ENCODE results near the gene EXD2. TPM values are rescaled to one million over a fixed set of nuclear protein-coding genes. Genes with fewer than 3 reads are reported as not detected.

EXD2 gene
- total RNA-seq, 1 experiment from 2014 or later: 26.2 TPM

DNA sequence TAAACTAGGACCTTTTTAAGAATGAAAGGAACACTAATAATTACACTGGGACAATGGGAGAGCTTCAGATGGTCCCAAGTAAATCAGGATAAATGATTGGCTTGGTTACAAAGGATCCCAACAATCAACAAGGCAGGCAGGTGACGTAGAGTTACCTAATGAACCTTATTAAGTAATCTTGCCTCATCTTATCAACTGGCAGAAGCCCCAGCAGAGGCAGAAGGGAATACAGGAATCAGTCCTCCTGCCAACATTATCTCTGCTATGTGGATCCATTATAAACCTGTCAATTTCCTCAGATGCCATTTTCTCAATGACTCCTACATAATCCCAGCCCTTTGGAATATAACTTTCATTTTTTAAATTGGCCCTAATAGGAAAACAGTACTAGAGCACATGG is 49.7 kb upstream of the EXD2 start:
- Mint-ChIP-seq H3K36me3 (no peaks in the 10 kb centered on the region), H3K9me3 (no peaks in the 10 kb centered on the region), H3K4me1 (peaks cover 23% of the 10 kb centered on the region), H3K27ac (no peak overlapping the region), H3K4me3 (no peak overlapping the region), H3K27me3 (ENCODE audit: low read depth) (no peaks in the 10 kb centered on the region)
- CTCF ChIA-PET: interaction anchor here (1.2 kb wide), 1 partner anchor 12 kb away, joined by 6 read pairs; no protein-coding TSS in a partner anchor
- DNase-seq (ENCODE audit: low spot score) (no peak), ATAC-seq (no peak)
- POLR2A ChIA-PET: no interaction called here
- TF ChIP-seq KAT7 (CRISPR knock-in tag; IDR thresholded peaks at IDR 0.05; ENCODE audit: borderline replicate concordance): no peak
- no peak for TF ChIP-seq FOXP1 (CRISPR knock-in tag; IDR thresholded peaks at IDR 0.05; ENCODE audit: borderline replicate concordance)
- no peak for TF ChIP-seq CREB1 (CRISPR knock-in tag; IDR thresholded peaks at IDR 0.05)
- no peak for TF ChIP-seq GRHL2 (CRISPR knock-in tag; IDR thresholded peaks at IDR 0.05; ENCODE audit: insufficient replicate concordance, severe bottlenecking)
- no peak for TF ChIP-seq PREB (CRISPR knock-in tag; IDR thresholded peaks at IDR 0.05; ENCODE audit: borderline replicate concordance)
- TF ChIP-seq TP53 (CRISPR knock-in tag; IDR thresholded peaks at IDR 0.05): no peak
- TF ChIP-seq ZNF396 (CRISPR knock-in tag; IDR thresholded peaks at IDR 0.05; ENCODE audit: borderline replicate concordance): no peak
- TF ChIP-seq OVOL2 (CRISPR knock-in tag; IDR thresholded peaks at IDR 0.05; ENCODE audit: borderline replicate concordance): no peak
- TF ChIP-seq CREM (CRISPR knock-in tag; IDR thresholded peaks at IDR 0.05): no peak
- no peak for TF ChIP-seq E2F4 (CRISPR knock-in tag; IDR thresholded peaks at IDR 0.05; ENCODE audit: borderline replicate concordance, low read depth)
- no peak for TF ChIP-seq TEAD1 (CRISPR knock-in tag; IDR thresholded peaks at IDR 0.05)
- TF ChIP-seq, protein P1, sequence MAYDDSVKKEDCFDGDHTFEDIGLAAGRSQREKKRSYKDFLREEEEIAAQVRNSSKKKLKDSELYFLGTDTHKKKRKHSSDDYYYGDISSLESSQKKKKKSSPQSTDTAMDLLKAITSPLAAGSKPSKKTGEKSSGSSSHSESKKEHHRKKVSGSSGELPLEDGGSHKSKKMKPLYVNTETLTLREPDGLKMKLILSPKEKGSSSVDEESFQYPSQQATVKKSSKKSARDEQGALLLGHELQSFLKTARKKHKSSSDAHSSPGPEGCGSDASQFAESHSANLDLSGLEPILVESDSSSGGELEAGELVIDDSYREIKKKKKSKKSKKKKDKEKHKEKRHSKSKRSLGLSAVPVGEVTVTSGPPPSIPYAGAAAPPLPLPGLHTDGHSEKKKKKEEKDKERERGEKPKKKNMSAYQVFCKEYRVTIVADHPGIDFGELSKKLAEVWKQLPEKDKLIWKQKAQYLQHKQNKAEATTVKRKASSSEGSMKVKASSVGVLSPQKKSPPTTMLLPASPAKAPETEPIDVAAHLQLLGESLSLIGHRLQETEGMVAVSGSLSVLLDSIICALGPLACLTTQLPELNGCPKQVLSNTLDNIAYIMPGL (CRISPR knock-in tag; IDR thresholded peaks at IDR 0.05): no peak
- TF ChIP-seq FOXP4 (CRISPR knock-in tag; IDR thresholded peaks at IDR 0.05): no peak
- TF ChIP-seq MYBL2 (CRISPR knock-in tag; IDR thresholded peaks at IDR 0.05): no peak
- no peak for TF ChIP-seq ETV6 (CRISPR knock-in tag; IDR thresholded peaks at IDR 0.05)
- TF ChIP-seq ELF4 (CRISPR knock-in tag; IDR thresholded peaks at IDR 0.05; ENCODE audit: low read depth): no peak

GRCh38 chr14:69142101-69142500 is 49.2 kb upstream of the EXD2 start:
- no peak for TF ChIP-seq ZNF263 (CRISPR knock-in tag; IDR thresholded peaks at IDR 0.05; ENCODE audit: low read depth)
- TF ChIP-seq NFE2L1 (CRISPR knock-in tag; IDR thresholded peaks at IDR 0.05): no peak
- Mint-ChIP-seq H3K9me3 (no peaks in the 10 kb centered on the region), H3K27me3 (ENCODE audit: low read depth) (no peaks in the 10 kb centered on the region), H3K36me3 (no peaks in the 10 kb centered on the region), H3K4me1 (peaks cover 23% of the 10 kb centered on the region), H3K27ac (no peak overlapping the region), H3K4me3 (no peak overlapping the region)
- ChIA-PET CTCF (no interaction called here), POLR2A (no interaction called here)
- no peak for DNase-seq (ENCODE audit: low spot score)
- no peak for ATAC-seq
